OCI-LY7 (cell line): Measurements from ENCODE around the gene PDZD2. TPM values are rescaled to one million over a fixed set of nuclear protein-coding genes. Genes with fewer than 3 reads are reported as not detected.

Experiments
- BruUV-seq: library from RNA; stranded (reverse); fragments of 400-500 nt; replicated peaks from 2 replicates; lab custom pipeline; 2021; lab: Mats Ljungman, UMichigan
- CTCF ChIA-PET: fragments of 300-600 bp; sonication (Branson Sonifier 250); formaldehyde crosslinking; loops from one replicate; lab custom pipeline; 2022; ENCODE audit warnings: antibody characterized with exemption; ENCODE audit not compliant: unreplicated experiment; lab: Charles Lee
- POLR2A ChIA-PET: fragments of 300-600 bp; sonication (Branson Sonifier 250); formaldehyde crosslinking; loops from one replicate; lab custom pipeline; 2022; ENCODE audit warnings: antibody characterized with exemption; lab: Charles Lee
- DNase-seq: peaks from one replicate; pipeline ENCODE4 v3.0.0-alpha.2; 2015; ENCODE audit warnings: low spot score
- H2AFZ ChIP-seq: fragments of 200-600 bp; sonication (generic), shearing (Covaris generic); 2 replicates; pipeline ENCODE4 v1.6.1; 2014; ENCODE audit warnings: mild to moderate bottlenecking, antibody characterized with exemption, low read length, moderate library complexity
- H3K27ac ChIP-seq: fragments of 200-600 bp; sonication (generic); 2 replicates; pipeline ENCODE4 v1.5.1; 2014; ENCODE audit warnings: mixed run types, low read depth, mild to moderate bottlenecking, moderate library complexity, low read length, inconsistent platforms; ENCODE audit not compliant: poor library complexity, severe bottlenecking
- H3K36me3 ChIP-seq: fragments of 200-600 bp; sonication (generic); 2 replicates; pipeline ENCODE4 v1.6.1; 2014; ENCODE audit warnings: mild to moderate bottlenecking, antibody characterized with exemption, low read length, moderate library complexity, mixed read lengths; ENCODE audit not compliant: insufficient read depth
- H3K4me1 ChIP-seq: fragments of 200-600 bp; sonication (generic); 2 replicates; pipeline ENCODE4 v1.5.1; 2014; ENCODE audit warnings: mild to moderate bottlenecking, low read length; ENCODE audit not compliant: insufficient read depth, poor library complexity, severe bottlenecking
- H3K4me2 ChIP-seq: fragments of 200-600 bp; sonication (generic); 2 replicates; pipeline ENCODE4 v1.6.1; 2014; ENCODE audit warnings: mild to moderate bottlenecking, low read length
- H3K4me3 ChIP-seq: fragments of 200-600 bp; sonication (generic); 2 replicates; pipeline ENCODE4 v1.5.1; 2014; ENCODE audit warnings: mild to moderate bottlenecking, low read depth, low read length; ENCODE audit not compliant: poor library complexity, severe bottlenecking
- H3K79me2 ChIP-seq: fragments of 200-600 bp; sonication (generic); 2 replicates; pipeline ENCODE4 v1.6.1; 2016; ENCODE audit warnings: low read depth, mild to moderate bottlenecking, low read length, moderate library complexity, mixed read lengths; ENCODE audit not compliant: insufficient read depth
- H3K9me2 ChIP-seq: fragments of 200-600 bp; sonication (generic); 2 replicates; pipeline ENCODE4 v1.6.1; 2016; ENCODE audit warnings: mild to moderate bottlenecking, low read length, mixed read lengths; ENCODE audit not compliant: insufficient read depth
- H3K9me3 ChIP-seq: fragments of 200-600 bp; sonication (generic); 2 replicates; pipeline ENCODE4 v1.6.1; 2014; ENCODE audit warnings: mild to moderate bottlenecking, mixed run types, low read length, mixed read lengths
- H4K20me1 ChIP-seq: fragments of 200-600 bp; sonication (generic); 2 replicates; pipeline ENCODE4 v1.6.1; 2014; ENCODE audit warnings: mild to moderate bottlenecking, antibody characterized with exemption, low read length, moderate library complexity, mixed read lengths; ENCODE audit not compliant: insufficient read depth
- EZH2phosphoT487 ChIP-seq: fragments of 200-600 bp; sonication (generic); IDR thresholded peaks from 2 replicates; pipeline ENCODE4 v1.6.1; 2018; ENCODE audit warnings: low read depth, borderline replicate concordance, mild to moderate bottlenecking, mixed run types, antibody characterized with exemption, low read length, moderate library complexity, mixed read lengths
- intact Hi-C: fragments of 100-400 bp; cut with micrococcal nuclease; formaldehyde crosslinking; loops from one replicate; pipeline ENCODE4 v1.10.0; 2022; ENCODE audit not compliant: unreplicated experiment
- total RNA-seq, 2 experiments: library from RNA; depleted of rRNA in 1 of 2; stranded (reverse); fragments of >200 nt in 1 of 2; shearing (Covaris generic) in 1 of 2; gene quantifications; 2 replicates each; pipeline ENCODE4 v1.2.3, GENCODE V29; 2014 to 2022
- TF ChIP-seq, protein P1 (sequence below): fragments of 200-600 bp; sonication (generic); conservative IDR thresholded peaks from 2 replicates; pipeline ENCODE4 v1.5.1; 2014; ENCODE audit warnings: mild to moderate bottlenecking, antibody characterized with exemption, low read length, moderate library complexity, mixed read lengths

PDZD2 gene
- total RNA-seq, 2 experiments from 2014 or later, result 8.6 to 10.6 TPM

DNA sequence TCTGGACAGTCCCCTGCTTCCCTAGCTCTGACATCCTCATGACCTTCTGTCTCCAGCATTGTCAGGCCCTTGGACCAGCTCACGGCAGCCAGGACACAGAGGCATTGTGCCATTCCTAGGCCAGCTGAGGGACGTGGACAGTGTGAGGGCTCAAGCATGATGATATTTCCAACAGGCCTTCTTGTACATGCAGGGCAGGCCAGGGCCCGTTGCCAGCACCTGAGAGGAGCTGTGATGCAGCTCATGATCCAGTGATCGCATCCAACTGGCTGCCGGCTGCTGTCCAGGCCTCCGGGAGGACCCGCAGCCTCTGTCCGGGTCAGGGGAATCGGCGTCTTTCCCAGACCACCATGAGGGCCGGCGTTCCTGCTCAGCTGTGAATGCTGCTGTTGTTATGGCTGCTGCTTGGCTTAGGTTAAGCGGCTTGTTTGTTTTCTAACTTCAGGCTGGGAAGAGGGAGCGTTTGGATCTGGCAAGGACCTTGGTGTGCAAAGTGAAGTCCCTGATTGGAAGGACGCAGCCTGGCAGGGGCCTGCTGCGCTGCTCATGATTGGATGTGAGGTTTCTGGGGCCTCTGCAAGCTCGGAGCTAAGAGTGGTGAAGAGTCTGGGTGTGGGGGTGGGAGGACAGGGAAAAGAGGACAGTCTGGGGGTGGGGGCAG lies 53.8 kb downstream of the PDZD2 start:
- no peak overlapping the region for H3K27ac ChIP-seq
- DNase-seq, result no peak
- no TSS peak for BruUV-seq
- H3K4me1 ChIP-seq, result no peaks in the 10 kb centered on the region
- no peak overlapping the region for H3K4me2 ChIP-seq
- CTCF ChIA-PET, result no interaction called here
- intact Hi-C loops, result no loop called here
- H3K36me3 ChIP-seq, result no peaks in the 10 kb centered on the region
- no peak overlapping the region for H3K4me3 ChIP-seq
- no peak overlapping the region for H2AFZ ChIP-seq
- H3K9me2 ChIP-seq, result no peaks in the 10 kb centered on the region
- H4K20me1 ChIP-seq, result no peaks in the 10 kb centered on the region
- no peak for TF ChIP-seq EZH2phosphoT487
- TF ChIP-seq, protein P1, sequence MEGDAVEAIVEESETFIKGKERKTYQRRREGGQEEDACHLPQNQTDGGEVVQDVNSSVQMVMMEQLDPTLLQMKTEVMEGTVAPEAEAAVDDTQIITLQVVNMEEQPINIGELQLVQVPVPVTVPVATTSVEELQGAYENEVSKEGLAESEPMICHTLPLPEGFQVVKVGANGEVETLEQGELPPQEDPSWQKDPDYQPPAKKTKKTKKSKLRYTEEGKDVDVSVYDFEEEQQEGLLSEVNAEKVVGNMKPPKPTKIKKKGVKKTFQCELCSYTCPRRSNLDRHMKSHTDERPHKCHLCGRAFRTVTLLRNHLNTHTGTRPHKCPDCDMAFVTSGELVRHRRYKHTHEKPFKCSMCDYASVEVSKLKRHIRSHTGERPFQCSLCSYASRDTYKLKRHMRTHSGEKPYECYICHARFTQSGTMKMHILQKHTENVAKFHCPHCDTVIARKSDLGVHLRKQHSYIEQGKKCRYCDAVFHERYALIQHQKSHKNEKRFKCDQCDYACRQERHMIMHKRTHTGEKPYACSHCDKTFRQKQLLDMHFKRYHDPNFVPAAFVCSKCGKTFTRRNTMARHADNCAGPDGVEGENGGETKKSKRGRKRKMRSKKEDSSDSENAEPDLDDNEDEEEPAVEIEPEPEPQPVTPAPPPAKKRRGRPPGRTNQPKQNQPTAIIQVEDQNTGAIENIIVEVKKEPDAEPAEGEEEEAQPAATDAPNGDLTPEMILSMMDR, result no peak
- POLR2A ChIA-PET, result interaction anchor here (0.7 kb wide), 2 partner anchors 155 to 1017 kb away, joined by 3 to 5 read pairs; no protein-coding TSS in a partner anchor
- H3K9me3 ChIP-seq, result no peaks in the 10 kb centered on the region
- no peaks in the 10 kb centered on the region for H3K79me2 ChIP-seq

- H3K27ac ChIP-seq, result no peak overlapping the region
- BruUV-seq, result no TSS peak
- POLR2A ChIA-PET, result no interaction called here
Measured at GRCh38 chr5:31698673-31699072, 59.7 kb downstream of the PDZD2 start.

More at GRCh38 chr5:31698673-31699072, 59.7 kb downstream of the PDZD2 start:
- CTCF ChIA-PET, result no interaction called here
- intact Hi-C loops, result no loop called here
- no peak overlapping the region for H3K4me2 ChIP-seq
- H3K79me2 ChIP-seq, result no peaks in the 10 kb centered on the region
- no peak overlapping the region for H3K4me3 ChIP-seq
- TF ChIP-seq, protein P1, result no peak
- TF ChIP-seq EZH2phosphoT487, result no peak
- no peaks in the 10 kb centered on the region for H3K4me1 ChIP-seq
- no peaks in the 10 kb centered on the region for H3K9me3 ChIP-seq
- H3K36me3 ChIP-seq, result no peaks in the 10 kb centered on the region
- H2AFZ ChIP-seq, result no peak overlapping the region
- H3K9me2 ChIP-seq, result no peaks in the 10 kb centered on the region
- DNase-seq, result no peak
- H4K20me1 ChIP-seq, result no peaks in the 10 kb centered on the region
